ENCODE results near the gene TRIOBP.

- TF ChIP-seq EZH2 (IDR thresholded peaks at IDR 0.05) (no peak), POLR2AphosphoS5 (IDR thresholded peaks at IDR 0.05; ENCODE audit: borderline replicate concordance, low read depth, low read length) (no peak)
Measured at GRCh38 chr22:37713761-37714160, 16.9 kb downstream of the TRIOBP start.

Measured in SK-N-MC (cell line).